AG04449 (cell line): ENCODE results near the gene FREM1.

Experiments
- CTCF ChIA-PET: fragments of 350-600 bp; formaldehyde crosslinking; extraction: SDS; loops from one replicate; lab custom pipeline; 2021; ENCODE audit warnings: antibody characterized with exemption; lab: Yijun Ruan, JAX
- POLR2A ChIA-PET: fragments of 400-600, 350-600 bp; formaldehyde crosslinking; extraction: SDS; loops from one replicate; lab custom pipeline; 2020; ENCODE audit warnings: antibody characterized with exemption, inconsistent platforms; lab: Yijun Ruan, JAX
- DNase-seq: peaks from one replicate; pipeline ENCODE4 v3.0.0-alpha.2; 2010; ENCODE audit warnings: low read depth, low spot score
- H3K4me3 ChIP-seq: 2 replicates; pipeline ENCODE4 v1.5.1; 2011; ENCODE audit warnings: low read depth, mild to moderate bottlenecking, control low read depth, low read length
- CTCF ChIP-seq: IDR thresholded peaks from one replicate; pipeline ENCODE4 v1.5.1; 2011; ENCODE audit warnings: mild to moderate bottlenecking, moderate library complexity, low read length, control low read depth, inconsistent platforms; ENCODE audit not compliant: insufficient read depth; ENCODE audit errors: missing control alignments

Gene FREM1

GRCh38 chr9:14909961-14910805 lies at the start of gene FREM1:
TSS of gene FREM1 (minus strand) at chr9:14910428. CDS start at chr9:14868977, 41,451 bp downstream.
- no peak for TF ChIP-seq CTCF
- H3K4me3 ChIP-seq = peak within 1 kb of the TSS; percentile 7; the same call in 1 of the 2 replicates
- DNase-seq = no peak
- POLR2A ChIA-PET = no interaction called here
- CTCF ChIA-PET = no interaction called here

- POLR2A ChIA-PET = no interaction called here
- no peak overlapping the region for H3K4me3 ChIP-seq
- DNase-seq = no peak
- TF ChIP-seq CTCF = no peak
- CTCF ChIA-PET = no interaction called here
These were observed 48.8 kb upstream of the FREM1 start for GRCh38 chr9:14958989-14959388.

GRCh38 chr9:14957109-14957508 lies 46.9 kb upstream of the FREM1 start:
- ChIA-PET CTCF (no interaction called here), POLR2A (no interaction called here)
- no peak overlapping the region for H3K4me3 ChIP-seq
- DNase-seq = no peak
- TF ChIP-seq CTCF = no peak

GRCh38 chr9:14956208-14956607 lies 46.0 kb upstream of the FREM1 start:
- DNase-seq = no peak
- CTCF ChIA-PET = no interaction called here
- no peak overlapping the region for H3K4me3 ChIP-seq
- POLR2A ChIA-PET = no interaction called here
- TF ChIP-seq CTCF = no peak

GRCh38 chr9:14945351-14945750 lies 35.1 kb upstream of the FREM1 start:
- ChIA-PET CTCF (interaction anchor here (0.9 kb wide), 1 partner anchor 9 kb away, joined by 3 read pairs; no protein-coding TSS in a partner anchor), POLR2A (no interaction called here)
- no peak for DNase-seq
- no peak for TF ChIP-seq CTCF
- no peak overlapping the region for H3K4me3 ChIP-seq

- ChIA-PET POLR2A (no interaction called here), CTCF (no interaction called here)
- H3K4me3 ChIP-seq = no peak overlapping the region
- TF ChIP-seq CTCF = no peak
- DNase-seq = peak; percentile 3
These were observed 31.5 kb upstream of the FREM1 start for GRCh38 chr9:14941501-14942405.
